GM10266 (cell line): ENCODE measurements around the gene OTUB1.
A peak's percentile ranks its signal among the peaks of the same experiment; 100 is the strongest.

Experiments
- DNase-seq: peaks from one replicate; pipeline ENCODE4 v3.0.0; 2012; ENCODE audit errors: extremely low spot score
- CTCF ChIP-seq: IDR thresholded peaks from 2 replicates; pipeline ENCODE4 v1.5.1; 2012; ENCODE audit warnings: mild to moderate bottlenecking, low read depth; ENCODE audit not compliant: control insufficient read depth, insufficient read depth; ENCODE audit errors: missing control alignments

OTUB1 gene

GRCh38 chr11:63942803-63943202 is 43.4 kb upstream of the OTUB1 start:
- no peak for DNase-seq
- no peak for TF ChIP-seq CTCF

- TF ChIP-seq CTCF = no peak
- no peak for DNase-seq
Measured at GRCh38 chr11:63944987-63945386, 41.3 kb upstream of the OTUB1 start.

- peak; percentile 74 for TF ChIP-seq CTCF
- peak; percentile 58 for DNase-seq
Measured at GRCh38 chr11:63945477-63946163, 40.6 kb upstream of the OTUB1 start.

GRCh38 chr11:63951779-63952536 is 34.3 kb upstream of the OTUB1 start:
- peak; percentile 76 for DNase-seq
- TF ChIP-seq CTCF = no peak

GRCh38 chr11:63952570-63952969 is 33.7 kb upstream of the OTUB1 start:
- DNase-seq = no peak
- TF ChIP-seq CTCF = no peak

GRCh38 chr11:63958008-63958407 is 28.2 kb upstream of the OTUB1 start:
- no peak for DNase-seq
- no peak for TF ChIP-seq CTCF
